Spleen (tissue), 11 donors: ENCODE results near the gene PSME1. TPM values are rescaled to one million over a fixed set of nuclear protein-coding genes. Genes with fewer than 3 reads are reported as not detected.
"Not testable (repeated sequence)": the region's sequence is repeated elsewhere in the genome, so short reads cannot be mapped to it uniquely, and the experiment has no call there.

Experiments
- DNase-seq: peaks from one replicate; pipeline ENCODE4 v3.0.0-alpha.2; 2020
- H3K27ac ChIP-seq, 8 donors: fragments of 200-600 bp; sonication (generic) in 7 of 8; 1 replicate in 4 of 8; 2 replicates in 4 of 8; pipeline versions ENCODE4 v1.5.0 to v1.8.0; 2016 to 2021; ENCODE audit warnings: inconsistent platforms in 4 of 8, mild to moderate bottlenecking in 4 of 8, moderate library complexity in 1 of 8
- H3K27me3 ChIP-seq, 7 donors: fragments of 200-600 bp; sonication (generic) in 6 of 7; replicated peaks in 1 of 7; 1 replicate in 4 of 7; 2 replicates in 3 of 7; pipeline versions ENCODE4 v1.5.0 to v1.8.0; 2016 to 2021; ENCODE audit warnings: inconsistent platforms in 3 of 7, mild to moderate bottlenecking in 1 of 7
- H3K36me3 ChIP-seq, 6 donors: fragments of 200-600 bp; sonication (generic) in 5 of 6; 1 replicate in 4 of 6; 2 replicates in 2 of 6; pipeline versions ENCODE4 v1.5.0 to v1.8.0; 2016 to 2021; ENCODE audit warnings: inconsistent platforms in 2 of 6
- H3K4me1 ChIP-seq, 6 donors: fragments of 200-600 bp; sonication (generic) in 5 of 6; 1 replicate in 3 of 6; 2 replicates in 3 of 6; pipeline versions ENCODE4 v1.5.0 to v1.8.0; 2016 to 2021; ENCODE audit warnings: inconsistent platforms in 3 of 6
- H3K4me3 ChIP-seq, 8 donors: fragments of 200-600 bp; sonication (generic) in 7 of 8; 1 replicate in 4 of 8; 2 replicates in 4 of 8; pipeline versions ENCODE4 v1.5.0 to v1.8.0; 2016 to 2021; ENCODE audit warnings: inconsistent platforms in 4 of 8, mild to moderate bottlenecking in 4 of 8, moderate library complexity in 2 of 8
- H3K9me3 ChIP-seq, 8 donors: fragments of 200-600 bp; sonication (generic) in 7 of 8; 1 replicate in 4 of 8; 2 replicates in 4 of 8; pipeline versions ENCODE4 v1.5.0 to v1.8.0; 2016 to 2021; ENCODE audit warnings: inconsistent platforms in 4 of 8
- POLR2A ChIP-seq, 3 donors: fragments of 450-650 bp; IDR thresholded peaks; one replicate each; pipeline ENCODE4 v1.5.1; 2017; ENCODE audit warnings: antibody characterized with exemption in 3 of 3, mild to moderate bottlenecking in 1 of 3
- POLR2AphosphoS5 ChIP-seq, 3 donors: sonication (generic); formaldehyde crosslinking; IDR thresholded peaks; one replicate each; pipeline ENCODE4 v1.5.1; 2017; ENCODE audit warnings: antibody characterized with exemption in 3 of 3
- WGBS, 5 donors: extraction: QIAGEN DNeasy Blood & Tissue Kit in 3 of 5; methylation state at CpG; one replicate each; pipeline versions ENCODE4 v1.1.5 to v1.1.7; 2013 to 2018; 5-methylcytosine and 5-hydroxymethylcytosine counted together
- intact Hi-C: fragments of 100-400 bp; cut with DNase I; formaldehyde crosslinking; loops from one replicate; pipeline ENCODE4 v1.15.0; 2023; ENCODE audit warnings: low total_unique reads
- polyA plus RNA-seq, 3 donors: library from polyadenylated mRNA; stranded (reverse); fragments of 200-250 nt; gene quantifications; one replicate each; pipeline ENCODE4 v1.2.1, GENCODE V29; 2013
- total RNA-seq, 7 donors: library from RNA; depleted of rRNA in 3 of 7; stranded (reverse); fragments of >200 nt in 3 of 7; fragmentation: NEBNext Ultra II Directional in 4 of 7; extraction: Animal tissue kit (Norgen Biotek cat#: 25700) in 4 of 7; gene quantifications; one replicate each; pipeline versions ENCODE4 v1.1.0 to v1.2.1, GENCODE V29; 2016 to 2021
- TF ChIP-seq, protein P1 (sequence below), 11 experiments: fragments of 200-600 bp in 7 of 11; fragments of 450-650 bp in 4 of 11; sonication (generic) in 4 of 11; IDR thresholded peaks in 8 of 11; conservative IDR thresholded peaks in 3 of 11; 1 replicate in 7 of 11; 2 replicates in 4 of 11; pipeline versions ENCODE4 v1.4.0 to v1.8.0; 2016 to 2021; ENCODE audit warnings: antibody characterized with exemption in 11 of 11, inconsistent platforms in 4 of 11, mild to moderate bottlenecking in 1 of 11
- donor health status: healthy with polysubstance abuse.
- donor health status: DM: no; HTN: no; CAD: no; lungs with moderate emphysema.
- donor health status: DM: no; HTN: no; CAD: no.
- donor health status: Bipolar disorder and iron deficiency.
- donor health status: healthy.
- donor health status: DM: no; HTN: no; CAD: no.
- donor health status: DM: yes; HTN: yes; CAD: no.

Gene PSME1
- total and polyA plus RNA-seq, 10 donors, result 157 to 441 (median 253) TPM

DNA sequence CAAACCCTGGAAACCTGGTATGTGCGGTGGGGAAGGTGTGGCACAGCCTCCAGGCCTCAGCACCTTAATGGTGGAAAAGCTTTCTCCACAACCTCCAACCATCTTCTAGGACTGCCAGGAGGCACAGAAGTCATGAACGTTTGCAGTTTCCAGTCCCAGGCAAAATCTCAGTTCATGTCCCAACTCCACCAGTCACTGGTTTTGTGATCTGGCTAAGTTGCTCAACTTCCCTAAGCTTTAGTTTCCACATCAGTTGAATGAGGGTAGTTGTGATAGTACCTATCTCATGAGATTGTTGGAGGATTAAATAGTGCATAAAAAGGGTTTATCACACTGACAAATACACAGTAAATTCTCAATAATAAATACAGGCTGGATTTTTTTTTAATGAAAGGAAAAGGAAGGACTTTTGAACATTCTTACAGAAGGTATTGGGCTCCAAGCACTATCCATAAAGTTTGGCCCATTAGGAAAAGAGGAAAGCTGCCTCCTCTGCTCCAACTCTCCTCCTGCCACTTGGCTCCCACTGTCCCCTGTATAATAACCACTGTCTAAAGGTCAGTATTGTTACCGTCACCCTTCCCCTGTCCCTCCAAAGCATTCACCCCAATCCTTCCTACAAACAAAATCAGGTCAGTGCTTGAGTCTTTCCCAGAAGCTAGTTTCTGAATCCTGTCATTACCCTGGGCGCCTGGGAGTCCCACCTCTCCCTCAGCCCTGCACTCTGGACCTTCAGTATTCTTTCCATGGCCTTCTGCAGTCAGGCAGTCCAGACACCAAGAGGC is 35.6 kb upstream of the PSME1 start:
- Histone ChIP-seq H3K27me3 (no peaks in the 10 kb centered on the region), H3K9me3 (no peaks in the 10 kb centered on the region), H3K4me1 (peaks cover 6 to 22% (median 8%) of the 10 kb centered on the region in 6 donors), H3K36me3 (peaks cover 0 to 88% (median 52%) of the 10 kb centered on the region in 6 donors), H3K27ac (no peak overlapping the region), H3K4me3 (no peak overlapping the region)
- TF ChIP-seq POLR2A (IDR thresholded peaks at IDR 0.05) (no peak), POLR2AphosphoS5 (IDR thresholded peaks at IDR 0.05) (no peak)
- TF ChIP-seq, protein P1, sequence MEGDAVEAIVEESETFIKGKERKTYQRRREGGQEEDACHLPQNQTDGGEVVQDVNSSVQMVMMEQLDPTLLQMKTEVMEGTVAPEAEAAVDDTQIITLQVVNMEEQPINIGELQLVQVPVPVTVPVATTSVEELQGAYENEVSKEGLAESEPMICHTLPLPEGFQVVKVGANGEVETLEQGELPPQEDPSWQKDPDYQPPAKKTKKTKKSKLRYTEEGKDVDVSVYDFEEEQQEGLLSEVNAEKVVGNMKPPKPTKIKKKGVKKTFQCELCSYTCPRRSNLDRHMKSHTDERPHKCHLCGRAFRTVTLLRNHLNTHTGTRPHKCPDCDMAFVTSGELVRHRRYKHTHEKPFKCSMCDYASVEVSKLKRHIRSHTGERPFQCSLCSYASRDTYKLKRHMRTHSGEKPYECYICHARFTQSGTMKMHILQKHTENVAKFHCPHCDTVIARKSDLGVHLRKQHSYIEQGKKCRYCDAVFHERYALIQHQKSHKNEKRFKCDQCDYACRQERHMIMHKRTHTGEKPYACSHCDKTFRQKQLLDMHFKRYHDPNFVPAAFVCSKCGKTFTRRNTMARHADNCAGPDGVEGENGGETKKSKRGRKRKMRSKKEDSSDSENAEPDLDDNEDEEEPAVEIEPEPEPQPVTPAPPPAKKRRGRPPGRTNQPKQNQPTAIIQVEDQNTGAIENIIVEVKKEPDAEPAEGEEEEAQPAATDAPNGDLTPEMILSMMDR (IDR thresholded peaks at IDR 0.05 in 8 of 11, conservative IDR thresholded peaks at IDR 0.05 in 3 of 11), result no peak
- 77 to 88% (median 82%) methylated on average over 4 of the region's 4 CpGs for WGBS, 5 donors
- intact Hi-C loops, result no loop called here
- DNase-seq, result peak; percentile 40

DNA sequence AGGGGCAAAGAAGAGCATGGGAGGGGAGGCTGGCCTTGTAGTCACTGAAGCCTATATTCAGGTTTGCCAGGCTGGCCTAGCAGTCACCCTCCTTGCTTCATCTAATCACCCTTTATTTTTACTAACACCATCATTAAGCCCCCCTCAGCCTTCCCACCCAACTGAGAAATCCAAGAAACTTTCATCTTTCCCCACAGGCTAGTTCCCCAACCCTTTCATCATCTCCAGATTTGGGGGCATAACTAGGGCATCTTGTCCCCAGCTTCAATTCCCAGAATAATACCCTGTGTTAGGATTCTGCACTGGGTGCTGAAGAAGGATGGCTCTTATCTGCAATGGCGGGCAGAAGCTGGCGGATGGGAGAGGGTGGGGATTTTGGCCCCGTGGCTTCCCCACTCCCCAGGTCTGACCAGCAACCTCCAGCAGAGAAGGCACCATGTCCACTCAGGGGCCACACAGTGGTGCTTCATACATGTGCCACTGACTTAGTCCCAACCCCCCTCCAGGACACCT is 35.0 kb upstream of the PSME1 start:
- Histone ChIP-seq H3K27me3 (no peaks in the 10 kb centered on the region), H3K27ac (no peak overlapping the region), H3K9me3 (no peaks in the 10 kb centered on the region), H3K4me1 (peaks cover under 1 to 21% (median 4%) of the 10 kb centered on the region in 6 donors), H3K4me3 (no peak overlapping the region), H3K36me3 (peaks cover 0 to 88% (median 52%) of the 10 kb centered on the region in 6 donors)
- TF ChIP-seq, protein P1 (IDR thresholded peaks at IDR 0.05 in 8 of 11, conservative IDR thresholded peaks at IDR 0.05 in 3 of 11), result no peak
- TF ChIP-seq POLR2A (IDR thresholded peaks at IDR 0.05), result no peak
- WGBS, 5 donors, result 95 to 100% (median 97%) methylated on average over 2 to 3 of the region's 3 CpGs
- peak; percentile 40 for DNase-seq
- intact Hi-C loops, result no loop called here

DNA sequence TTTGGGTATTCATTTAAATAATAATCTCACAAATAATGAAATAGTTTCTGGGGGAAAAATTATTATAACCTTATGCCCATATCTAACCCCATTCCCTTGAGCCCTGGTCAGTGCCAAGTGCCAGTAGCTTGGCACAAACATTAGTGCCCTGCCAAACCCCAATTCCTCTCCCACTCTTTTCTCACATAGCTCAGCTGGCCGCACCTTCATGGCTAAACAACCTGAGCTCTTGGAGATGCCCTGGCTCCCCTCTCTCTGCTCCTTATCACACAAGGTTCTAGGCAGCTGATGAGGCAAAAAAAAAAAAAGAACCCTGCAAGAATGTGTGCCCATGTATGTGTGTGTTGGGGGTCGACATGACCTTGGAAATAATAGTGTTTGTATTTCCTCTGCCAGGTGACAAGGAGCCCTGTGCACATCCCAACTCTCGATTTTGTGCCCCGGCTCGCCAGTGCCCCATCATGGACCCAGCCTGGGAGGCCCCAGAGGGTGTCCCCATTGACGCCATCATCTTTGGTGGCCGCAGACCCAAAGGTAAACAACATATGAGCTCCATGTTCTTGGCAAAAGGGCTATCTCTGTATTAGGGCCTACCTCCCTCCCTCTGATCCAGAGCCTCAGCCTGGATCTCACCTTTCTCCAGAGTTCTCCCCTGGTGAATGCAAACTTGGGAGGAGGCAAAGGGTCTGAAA is 33.5 kb upstream of the PSME1 start:
- Histone ChIP-seq H3K27ac (no peak overlapping the region), H3K4me3 (no peak overlapping the region), H3K36me3 (peaks cover 0 to 78% (median 52%) of the 10 kb centered on the region in 6 donors), H3K4me1 (peaks cover 3 to 21% (median 12%) of the 10 kb centered on the region in 6 donors), H3K9me3 (no peaks in the 10 kb centered on the region), H3K27me3 (no peaks in the 10 kb centered on the region)
- intact Hi-C loops, result no loop called here
- TF ChIP-seq, protein P1 (IDR thresholded peaks at IDR 0.05 in 8 of 11, conservative IDR thresholded peaks at IDR 0.05 in 3 of 11), result no peak
- peak in 1 of 3 donors; percentile 4 for TF ChIP-seq POLR2AphosphoS5 (IDR thresholded peaks at IDR 0.05)
- no peak for TF ChIP-seq POLR2A (IDR thresholded peaks at IDR 0.05)
- WGBS, 5 donors, result 88 to 95% (median 93%) methylated on average over 7 of the region's 7 CpGs
- peak; percentile 34 for DNase-seq

DNA sequence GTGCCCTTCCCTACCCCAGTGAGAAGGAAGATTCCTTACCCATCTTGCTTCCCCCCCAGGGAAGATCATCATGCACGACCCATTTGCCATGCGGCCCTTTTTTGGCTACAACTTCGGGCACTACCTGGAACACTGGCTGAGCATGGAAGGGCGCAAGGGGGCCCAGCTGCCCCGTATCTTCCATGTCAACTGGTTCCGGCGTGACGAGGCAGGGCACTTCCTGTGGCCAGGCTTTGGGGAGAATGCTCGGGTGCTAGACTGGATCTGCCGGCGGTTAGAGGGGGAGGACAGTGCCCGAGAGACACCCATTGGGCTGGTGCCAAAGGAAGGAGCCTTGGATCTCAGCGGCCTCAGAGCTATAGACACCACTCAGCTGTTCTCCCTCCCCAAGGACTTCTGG is 32.5 kb upstream of the PSME1 start:
- no peaks in the 10 kb centered on the region for H3K27me3 ChIP-seq
- H3K36me3 ChIP-seq, result peaks cover 0 to 68% (median 44%) of the 10 kb centered on the region in 6 donors
- no peaks in the 10 kb centered on the region for H3K9me3 ChIP-seq
- no peak overlapping the region for H3K4me3 ChIP-seq
- intact Hi-C loops, result no loop called here
- WGBS, 5 donors, result 86 to 96% (median 92%) methylated on average over 12 to 13 of the region's 13 CpGs
- H3K4me1 ChIP-seq, result peaks cover 3 to 28% (median 18%) of the 10 kb centered on the region in 6 donors
- peak; percentile 71 for DNase-seq
- TF ChIP-seq POLR2A (IDR thresholded peaks at IDR 0.05), result no peak
- peak in 1 of 3 donors; percentile 18 for TF ChIP-seq POLR2AphosphoS5 (IDR thresholded peaks at IDR 0.05)
- TF ChIP-seq, protein P1 (IDR thresholded peaks at IDR 0.05 in 8 of 11, conservative IDR thresholded peaks at IDR 0.05 in 3 of 11), result no peak
- no peak overlapping the region for H3K27ac ChIP-seq

DNA sequence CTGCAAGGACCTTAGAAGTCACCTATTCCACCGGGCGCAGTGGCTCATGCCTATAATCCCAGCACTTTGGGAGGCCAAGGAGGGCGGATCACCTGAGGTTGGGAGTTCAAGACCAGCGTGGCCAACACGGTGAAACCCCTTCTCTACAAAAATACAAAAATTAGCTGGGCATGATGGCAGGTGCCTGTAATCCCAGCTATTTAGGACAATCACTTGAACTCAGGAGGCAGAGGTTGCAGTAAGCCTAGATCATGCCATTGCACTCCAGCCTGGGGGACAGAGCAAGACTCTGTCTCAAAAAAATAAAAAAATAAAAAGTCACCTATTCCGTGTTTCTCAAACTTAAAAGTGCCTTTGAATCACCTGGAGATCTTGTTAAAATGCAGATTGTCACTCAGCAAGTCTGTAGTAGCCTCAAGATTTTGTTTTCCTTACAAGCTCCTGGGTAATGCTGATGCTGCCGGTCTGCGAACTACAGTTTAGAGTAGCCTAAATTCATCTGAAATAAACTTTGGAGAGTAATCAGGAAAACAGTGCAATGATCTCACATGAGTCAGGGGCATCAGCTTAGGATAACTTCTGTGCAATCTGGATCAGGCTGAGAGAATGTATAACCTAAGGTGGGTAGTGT is 30.3 kb upstream of the PSME1 start:
- H3K4me3 ChIP-seq, intact Hi-C loops, H3K9me3 ChIP-seq, DNase-seq, H3K27me3 ChIP-seq: not testable (repeated sequence)
- WGBS, 5 donors, result 88 to 92% (median 91%) methylated on average over 8 of the region's 8 CpGs
- peak overlapping the region in 6 of 8 donors; percentile 4 to 72 (median 54) for H3K27ac ChIP-seq
- H3K4me1 ChIP-seq, result peaks cover 11 to 50% (median 41%) of the 10 kb centered on the region in 6 donors
- peaks cover 0 to 46% (median 21%) of the 10 kb centered on the region in 6 donors for H3K36me3 ChIP-seq
